WTC11 (cell line): ENCODE results near the gene SCFD1. TPM values are rescaled to one million over a fixed set of nuclear protein-coding genes. Genes with fewer than 3 reads are reported as not detected.

Experiments
- ATAC-seq: fragments of 200-7000 bp; cut with Tn5 transposase; 2 replicates; pipeline ENCODE4 v1.10.0; 2021; ENCODE audit warnings: mild to moderate bottlenecking, moderate library complexity
- CTCF ChIA-PET: fragments of 300-600 bp; sonication (Branson Sonifier 250); formaldehyde crosslinking; loops from one replicate; lab custom pipeline; 2021; ENCODE audit warnings: antibody characterized with exemption; lab: Charles Lee
- POLR2A ChIA-PET: fragments of 350-600 bp; sonication (Branson Sonifier 250); formaldehyde crosslinking; loops from one replicate; lab custom pipeline; 2021; ENCODE audit warnings: antibody characterized with exemption; lab: Charles Lee
- DNase-seq: peaks from one replicate; pipeline ENCODE4 v3.0.0; 2021; ENCODE audit warnings: low spot score
- H3K27ac Mint-ChIP-seq: 2 replicates; pipeline ENCODE4 v1.8.0; 2021; ENCODE audit warnings: mixed read lengths
- H3K27me3 Mint-ChIP-seq: 2 replicates; pipeline ENCODE4 v1.8.0; 2021; ENCODE audit warnings: low read depth, mild to moderate bottlenecking, moderate library complexity, mixed read lengths
- H3K36me3 Mint-ChIP-seq: 2 replicates; pipeline ENCODE4 v1.8.0; 2021; ENCODE audit warnings: mixed read lengths
- H3K4me1 Mint-ChIP-seq: 2 replicates; pipeline ENCODE4 v1.8.0; 2022; ENCODE audit warnings: mixed read lengths
- H3K4me3 Mint-ChIP-seq: 2 replicates; pipeline ENCODE4 v1.8.0; 2021; ENCODE audit warnings: mild to moderate bottlenecking, moderate library complexity, mixed read lengths
- H3K9me3 Mint-ChIP-seq: 2 replicates; pipeline ENCODE4 v1.8.0; 2021; ENCODE audit warnings: mixed read lengths
- AR ChIP-seq: fragments of 250-450 bp; sonication (Bioruptor Pico); IDR thresholded peaks from 2 replicates; pipeline ENCODE4 v1.9.0; 2021; ENCODE audit warnings: mild to moderate bottlenecking
- ATF3 ChIP-seq: sonication (generic); formaldehyde crosslinking; conservative IDR thresholded peaks from 2 replicates; pipeline ENCODE4 v1.8.1; 2022; ENCODE audit warnings: mild to moderate bottlenecking, missing genetic modification reagents
- CREM ChIP-seq: sonication (generic); formaldehyde crosslinking; IDR thresholded peaks from 2 replicates; pipeline ENCODE4 v1.8.1; 2022; ENCODE audit warnings: mild to moderate bottlenecking, missing genetic modification reagents, moderate library complexity
- E2F4 ChIP-seq: sonication (generic); formaldehyde crosslinking; IDR thresholded peaks from 2 replicates; pipeline ENCODE4 v1.8.1; 2022; ENCODE audit warnings: low read depth, mild to moderate bottlenecking, moderate library complexity, missing genetic modification reagents, borderline replicate concordance
- FOXJ3 ChIP-seq: sonication (generic); formaldehyde crosslinking; IDR thresholded peaks from 2 replicates; pipeline ENCODE4 v1.9.0; 2021; ENCODE audit warnings: missing genetic modification reagents, mild to moderate bottlenecking, borderline replicate concordance
- GTF2I ChIP-seq: fragments of 250-450 bp; sonication (Bioruptor Pico); conservative IDR thresholded peaks from 2 replicates; pipeline ENCODE4 v1.4.0; 2021; ENCODE audit warnings: mild to moderate bottlenecking
- HMGXB4 ChIP-seq: sonication (generic); formaldehyde crosslinking; IDR thresholded peaks from 2 replicates; pipeline ENCODE4 v1.8.1; 2023; ENCODE audit warnings: mild to moderate bottlenecking, moderate library complexity, missing genetic modification reagents
- IRF2 ChIP-seq: sonication (generic); formaldehyde crosslinking; IDR thresholded peaks from 2 replicates; pipeline ENCODE4 v1.8.0; 2022; ENCODE audit warnings: low read depth, missing genetic modification reagents, borderline replicate concordance
- OVOL2 ChIP-seq: fragments of 250-450 bp; sonication (Bioruptor Pico); IDR thresholded peaks from 2 replicates; pipeline ENCODE4 v1.9.0; 2021; ENCODE audit warnings: mild to moderate bottlenecking, borderline replicate concordance
- RORB ChIP-seq: fragments of 250-450 bp; sonication (Bioruptor Pico); IDR thresholded peaks from 2 replicates; pipeline ENCODE4 v1.9.0; 2021; ENCODE audit warnings: mild to moderate bottlenecking
- ZBTB21 ChIP-seq: sonication (generic); formaldehyde crosslinking; IDR thresholded peaks from 2 replicates; pipeline ENCODE4 v1.8.1; 2023; ENCODE audit warnings: mild to moderate bottlenecking, missing genetic modification reagents, borderline replicate concordance
- ZNF396 ChIP-seq: fragments of 250-450 bp; sonication (Bioruptor Pico); IDR thresholded peaks from 2 replicates; pipeline ENCODE4 v1.8.0; 2021; ENCODE audit warnings: mild to moderate bottlenecking, moderate library complexity, borderline replicate concordance
- ZNF423 ChIP-seq: fragments of 250-450 bp; sonication (Bioruptor Pico); IDR thresholded peaks from 2 replicates; pipeline ENCODE4 v2.1.2; 2022; ENCODE audit warnings: mild to moderate bottlenecking, moderate library complexity
- total RNA-seq: library from RNA; stranded (reverse); gene quantifications from 3 replicates; pipeline ENCODE4 v1.2.3, GENCODE V29; 2021
- TF ChIP-seq, protein P1 (sequence below): fragments of 250-450 bp; sonication (Bioruptor Pico); conservative IDR thresholded peaks from 2 replicates; pipeline ENCODE4 v1.9.0; 2021; ENCODE audit warnings: mild to moderate bottlenecking

SCFD1 gene
- total RNA-seq, 1 experiment from 2014 or later: 77.5 TPM

DNA sequence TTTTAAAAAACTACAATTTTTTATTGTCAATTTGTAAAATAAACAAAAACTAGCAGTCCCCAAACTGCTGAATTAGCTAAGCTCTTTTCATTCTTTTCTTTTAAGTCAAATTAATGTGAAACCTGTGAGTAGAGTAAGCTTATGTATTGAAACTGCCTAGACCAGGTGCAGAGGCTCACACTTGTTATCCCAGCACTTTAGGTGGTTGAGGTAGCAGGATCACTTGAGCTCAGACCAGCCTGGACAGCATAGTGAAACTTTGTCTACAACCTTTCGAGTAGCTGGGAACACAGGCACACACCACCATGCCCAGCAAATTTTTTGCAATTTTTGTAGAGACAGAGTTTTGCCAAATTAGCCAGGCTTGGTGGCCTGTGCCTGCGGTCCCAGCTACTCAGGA, 26.4 kb downstream of the SCFD1 start:
- H3K9me3 Mint-ChIP-seq: peaks cover 22% of the 10 kb centered on the region
- POLR2A ChIA-PET: no interaction called here
- CTCF ChIA-PET: no interaction called here
- H3K36me3 Mint-ChIP-seq: peaks cover 51% of the 10 kb centered on the region
- H3K4me1 Mint-ChIP-seq: no peaks in the 10 kb centered on the region
- H3K27ac Mint-ChIP-seq: no peak overlapping the region
- H3K4me3 Mint-ChIP-seq: no peak overlapping the region
- DNase-seq: no peak
- H3K27me3 Mint-ChIP-seq: no peaks in the 10 kb centered on the region
- no peak for TF ChIP-seq GTF2I (CRISPR knock-in tag)
- TF ChIP-seq ZNF396 (CRISPR knock-in tag): no peak
- TF ChIP-seq ZNF423: no peak
- TF ChIP-seq ATF3 (CRISPR knock-in tag): no peak
- TF ChIP-seq ZBTB21 (CRISPR knock-in tag): no peak
- TF ChIP-seq E2F4 (CRISPR knock-in tag): no peak
- no peak for ATAC-seq

DNA sequence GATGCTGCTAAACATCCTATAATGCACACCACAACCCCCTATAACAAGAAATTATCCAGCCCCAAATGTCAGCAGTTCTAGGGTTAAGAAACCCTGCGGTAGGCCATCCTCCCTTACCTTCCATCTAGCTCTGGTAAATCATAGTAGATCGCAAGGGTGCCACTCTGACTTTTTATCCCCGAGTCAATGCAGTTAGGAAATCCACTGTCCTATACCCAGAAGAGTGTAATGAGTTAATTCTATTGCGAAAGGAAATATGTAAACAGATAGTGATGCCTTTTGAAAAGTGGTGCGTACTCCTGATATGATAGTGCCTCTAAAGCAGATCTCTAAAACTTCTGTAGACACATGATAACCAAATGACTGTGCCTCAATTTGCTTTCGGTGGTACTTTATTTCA, 29.8 kb downstream of the SCFD1 start:
- no peak for TF ChIP-seq AR (CRISPR knock-in tag)
- TF ChIP-seq, all 79 proteins: peak for 0
- Mint-ChIP-seq H3K27ac (no peak overlapping the region), H3K4me3 (no peak overlapping the region), H3K9me3 (no peaks in the 10 kb centered on the region), H3K36me3 (peaks cover 20% of the 10 kb centered on the region), H3K4me1 (no peaks in the 10 kb centered on the region), H3K27me3 (no peaks in the 10 kb centered on the region)
- ChIA-PET POLR2A (interaction anchor here (0.6 kb wide), 1 partner anchor 544 kb away, joined by 3 read pairs; no protein-coding TSS in a partner anchor), CTCF (no interaction called here)
- DNase-seq: no peak
- ATAC-seq: no peak

GRCh38 chr14:30655124-30655523, 33.0 kb downstream of the SCFD1 start:
- POLR2A ChIA-PET: no interaction called here
- ATAC-seq (no peak), DNase-seq (no peak)
- H3K4me3 Mint-ChIP-seq: no peak overlapping the region
- peaks cover 28% of the 10 kb centered on the region for H3K36me3 Mint-ChIP-seq
- no peaks in the 10 kb centered on the region for H3K4me1 Mint-ChIP-seq
- no peak for TF ChIP-seq FOXJ3 (CRISPR knock-in tag)
- TF ChIP-seq OVOL2 (CRISPR knock-in tag): no peak
- no peak for TF ChIP-seq RORB (CRISPR knock-in tag)
- no peak for TF ChIP-seq IRF2 (CRISPR knock-in tag)
- TF ChIP-seq, protein P1, sequence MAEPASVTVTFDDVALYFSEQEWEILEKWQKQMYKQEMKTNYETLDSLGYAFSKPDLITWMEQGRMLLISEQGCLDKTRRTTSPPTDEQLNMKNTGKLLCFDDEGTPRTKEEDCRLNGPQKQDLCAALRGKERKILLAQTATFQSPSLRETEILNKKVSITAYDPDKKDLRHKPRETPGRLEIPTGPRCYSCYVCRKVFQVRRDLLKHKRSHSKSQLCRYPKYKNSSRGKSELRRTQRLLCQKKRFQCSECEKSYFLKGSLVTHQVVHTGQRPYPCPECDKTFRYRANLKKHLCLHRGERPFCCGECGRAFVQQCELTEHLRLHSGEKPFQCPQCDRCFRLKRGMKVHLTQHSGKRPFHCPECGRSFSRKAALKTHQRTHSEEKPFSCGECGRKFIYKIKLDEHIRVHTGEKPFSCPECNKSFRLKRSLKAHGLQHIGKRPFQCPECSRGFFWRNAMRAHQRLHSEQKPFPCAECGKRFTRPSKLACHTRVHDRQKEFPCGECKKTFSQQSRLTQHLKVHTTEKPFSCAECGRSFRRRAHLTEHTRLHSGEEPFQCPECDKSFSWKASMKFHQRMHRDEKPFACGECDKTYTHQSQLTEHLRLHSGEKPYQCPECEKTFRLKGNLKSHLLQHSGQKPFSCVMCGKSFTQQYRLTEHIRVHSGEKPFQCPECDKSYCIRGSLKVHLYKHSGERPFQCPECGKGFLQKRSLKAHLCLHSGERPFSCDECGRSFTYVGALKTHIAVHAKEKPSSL (CRISPR knock-in tag): no peak
- H3K27me3 Mint-ChIP-seq: no peaks in the 10 kb centered on the region
- no peaks in the 10 kb centered on the region for H3K9me3 Mint-ChIP-seq
- CTCF ChIA-PET: interaction anchor here (0.7 kb wide), 1 partner anchor 17 kb away, joined by 4 read pairs; no protein-coding TSS in a partner anchor
- no peak overlapping the region for H3K27ac Mint-ChIP-seq

GRCh38 chr14:30655658-30656057, 33.5 kb downstream of the SCFD1 start:
- ChIA-PET POLR2A (no interaction called here), CTCF (interaction anchor here (0.7 kb wide), 1 partner anchor 16 kb away, joined by 4 read pairs; no protein-coding TSS in a partner anchor)
- ATAC-seq: no peak
- no peak for DNase-seq
- Mint-ChIP-seq H3K9me3 (no peaks in the 10 kb centered on the region), H3K27ac (no peak overlapping the region), H3K4me1 (no peaks in the 10 kb centered on the region), H3K36me3 (peaks cover 27% of the 10 kb centered on the region), H3K4me3 (no peak overlapping the region), H3K27me3 (no peaks in the 10 kb centered on the region)
- TF ChIP-seq CREM (CRISPR knock-in tag): no peak
- no peak for TF ChIP-seq HMGXB4 (CRISPR knock-in tag)
